CMK (cell line): ENCODE data around the gene PIK3R2.
A peak's percentile ranks its signal among the peaks of the same experiment; 100 is the strongest.

ENCODE experiments used
- DNase-seq: peaks from one replicate; pipeline ENCODE4 v3.0.0-alpha.2; 2010; ENCODE audit warnings: low read depth

Gene PIK3R2

DNA sequence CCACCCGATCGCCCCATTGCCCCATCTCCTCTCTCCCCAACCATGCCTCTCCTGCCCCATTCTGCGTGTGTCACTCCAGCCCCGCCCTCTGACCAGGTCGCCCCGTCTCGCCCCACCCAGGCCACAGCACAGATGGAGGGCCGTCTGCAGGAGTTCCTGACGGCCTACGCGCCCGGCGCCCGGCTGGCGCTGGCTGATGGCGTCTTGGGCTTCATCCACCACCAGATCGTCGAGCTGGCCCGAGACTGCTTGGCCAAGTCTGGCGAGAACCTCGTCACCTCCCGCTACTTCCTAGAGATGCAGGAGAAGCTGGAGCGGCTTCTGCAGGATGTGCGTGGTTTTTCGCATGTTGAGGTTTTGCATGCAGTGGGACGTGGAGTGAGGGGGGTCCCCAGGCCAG lies 29.1 kb upstream of the PIK3R2 start:
- DNase-seq: no peak

DNA sequence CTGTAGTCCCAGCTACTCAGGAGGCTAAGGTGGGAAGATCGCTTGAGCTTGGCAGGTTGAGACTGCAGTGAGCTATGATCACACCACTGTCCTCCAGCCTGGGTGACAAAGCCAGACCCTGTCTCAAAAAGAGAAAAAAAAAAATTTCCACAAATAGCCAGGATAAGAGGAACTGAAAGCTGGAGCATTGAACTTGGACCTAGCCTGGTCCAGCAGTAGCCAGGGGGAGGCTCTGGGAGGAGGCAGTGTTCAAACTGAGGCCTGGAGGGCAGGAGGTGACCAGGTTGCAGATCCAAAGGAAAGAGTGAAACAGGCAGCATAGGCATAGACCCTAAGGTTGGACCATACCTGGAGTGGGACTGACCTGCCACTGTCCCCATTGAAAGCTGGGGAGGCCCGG lies 26.9 kb upstream of the PIK3R2 start:
- no peak for DNase-seq

DNA sequence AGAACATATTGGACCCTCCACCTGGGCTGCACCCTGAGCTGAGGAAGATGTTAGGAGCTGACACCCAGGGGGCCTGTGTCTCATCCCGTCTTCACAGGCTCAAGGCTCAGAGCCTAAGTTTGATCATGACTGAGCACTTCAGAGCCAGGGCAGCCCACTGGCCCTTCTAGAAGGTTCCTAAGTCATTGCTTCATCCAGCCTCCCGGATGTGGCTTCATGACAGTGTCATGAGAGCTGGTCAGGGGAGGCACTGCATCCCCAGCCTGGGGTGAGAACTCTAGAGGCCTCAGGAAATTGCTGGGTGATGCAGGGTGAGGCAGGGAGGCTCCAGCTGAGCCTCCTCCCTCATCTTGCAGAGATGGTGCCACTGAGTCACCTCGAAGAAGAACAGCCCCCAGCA lies 24.9 kb upstream of the PIK3R2 start:
- DNase-seq: no peak

GRCh38 chr19:18128805-18129204 lies 24.2 kb upstream of the PIK3R2 start:
- no peak for DNase-seq

GRCh38 chr19:18130523-18131242 lies 22.3 kb upstream of the PIK3R2 start:
- DNase-seq: no peak

DNA sequence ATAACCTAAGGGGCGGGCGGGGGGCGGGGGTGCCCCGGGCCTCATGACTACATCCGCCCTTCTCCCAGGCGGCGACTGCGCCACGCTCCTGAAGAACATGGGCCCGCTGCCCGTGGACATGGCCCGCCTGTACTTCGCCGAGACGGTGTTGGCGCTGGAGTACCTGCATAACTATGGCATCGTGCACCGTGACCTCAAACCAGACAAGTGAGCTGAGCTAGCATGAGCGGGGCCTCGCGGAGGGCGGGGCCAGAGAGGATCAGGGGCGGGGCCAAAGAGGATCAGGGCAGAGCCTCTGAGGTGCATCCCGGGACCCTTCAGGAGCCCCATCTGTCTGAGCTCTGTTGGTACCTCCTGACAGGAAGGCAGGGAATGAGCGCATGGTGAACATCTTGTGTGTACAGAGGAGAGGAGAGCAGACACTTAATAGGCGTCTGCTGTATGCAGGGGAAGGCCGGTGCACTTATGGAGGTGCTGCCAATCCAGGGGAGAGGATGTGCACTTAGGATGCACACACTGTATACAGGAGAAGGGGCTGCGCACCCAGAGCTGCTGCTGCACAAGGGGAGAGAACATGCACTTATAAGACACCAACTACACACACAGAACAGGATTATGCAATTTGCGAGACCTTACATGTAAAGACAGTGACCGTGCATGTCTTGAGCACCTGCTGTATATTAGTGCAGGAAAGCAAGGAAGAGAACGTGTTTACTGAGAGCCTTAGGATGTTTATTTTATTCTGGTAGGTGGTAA lies 20.9 kb upstream of the PIK3R2 start:
- no peak for DNase-seq

DNA sequence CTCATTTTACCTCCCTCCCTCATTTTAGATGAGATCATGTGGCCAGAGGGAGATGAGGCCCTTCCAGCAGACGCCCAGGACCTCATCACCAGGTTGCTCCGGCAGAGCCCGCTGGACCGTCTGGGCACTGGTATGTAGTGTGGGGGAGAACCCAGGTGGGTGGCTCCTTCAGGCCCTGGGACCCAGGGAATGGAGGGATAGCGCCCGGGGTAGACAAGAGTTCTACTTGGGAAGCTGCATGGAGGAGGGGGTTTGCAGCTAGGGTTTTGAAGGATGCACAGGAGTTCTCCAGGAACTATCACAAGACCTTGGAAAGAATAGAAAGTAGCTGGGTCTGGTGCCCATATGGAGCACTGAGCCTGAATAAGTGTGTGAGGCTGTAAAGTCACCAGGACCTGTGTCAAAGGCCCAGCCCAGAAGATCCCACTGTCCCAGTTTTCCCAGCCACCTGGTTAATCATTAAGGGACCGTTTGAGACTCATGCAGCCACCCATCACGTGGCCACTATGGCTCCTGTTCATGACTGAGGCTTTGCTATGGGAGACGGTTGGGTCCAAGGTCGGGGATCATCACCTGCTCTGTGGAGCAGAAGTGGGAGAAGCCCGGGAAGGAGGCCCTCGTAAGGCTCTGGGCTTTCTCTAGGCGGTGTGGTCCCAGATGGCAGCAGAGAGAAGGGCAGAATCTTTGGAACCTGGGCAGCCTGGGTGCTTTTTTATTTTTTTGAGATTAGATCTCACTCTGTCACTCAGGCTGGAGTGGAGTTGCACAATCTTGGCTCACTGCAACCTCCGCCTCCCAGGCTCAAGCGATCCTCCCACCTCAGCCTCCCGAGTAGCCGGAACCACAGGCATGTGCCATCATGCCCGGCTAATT lies 17.0 kb upstream of the PIK3R2 start:
- DNase-seq: no peak

- no peak for DNase-seq
These were observed 15.7 kb upstream of the PIK3R2 start for GRCh38 chr19:18137242-18137641.

GRCh38 chr19:18137657-18138339 lies 15.2 kb upstream of the PIK3R2 start:
- no peak for DNase-seq

DNA sequence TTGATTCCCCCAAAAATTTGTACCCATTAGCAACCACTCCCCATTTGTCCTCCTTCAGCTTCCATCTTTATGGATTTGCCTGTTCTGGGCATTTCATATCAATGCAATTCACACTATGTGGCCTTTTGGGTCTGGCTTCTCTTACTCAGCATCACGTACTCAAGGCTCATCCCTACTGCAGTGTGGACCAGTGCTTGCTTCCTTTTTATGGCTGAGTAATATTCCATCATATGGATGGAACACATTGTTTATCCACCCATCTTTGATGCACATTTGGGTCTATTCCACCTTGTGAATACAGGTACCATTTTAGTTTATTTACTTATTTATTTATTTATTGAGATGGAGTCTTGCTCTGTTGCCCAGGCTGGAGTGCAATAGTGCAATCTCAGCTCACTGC lies 12.5 kb upstream of the PIK3R2 start:
- no peak for DNase-seq

- no peak for DNase-seq
These were observed 11.9 kb upstream of the PIK3R2 start for GRCh38 chr19:18141031-18141430.

- no peak for DNase-seq
These were observed 9.1 kb upstream of the PIK3R2 start for GRCh38 chr19:18143902-18144301.

DNA sequence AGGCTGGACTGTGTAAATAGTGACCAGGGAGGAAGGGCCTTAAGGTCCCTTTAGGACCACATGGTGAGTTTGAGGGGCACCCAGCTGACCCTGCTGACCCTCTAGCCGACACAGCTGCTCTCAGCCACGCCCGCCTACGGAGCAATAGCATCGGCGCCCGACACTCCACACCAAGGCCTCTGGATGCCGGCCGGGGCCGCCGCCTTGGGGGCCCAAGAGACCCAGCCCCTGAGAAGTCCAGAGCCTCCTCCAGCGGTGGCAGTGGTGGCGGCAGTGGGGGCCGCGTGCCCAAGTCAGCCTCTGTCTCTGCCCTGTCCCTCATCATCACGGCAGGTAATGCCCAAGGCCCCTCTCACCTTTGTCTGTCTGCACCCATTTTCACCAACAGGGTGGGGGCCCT lies 8.6 kb upstream of the PIK3R2 start:
- no peak for DNase-seq

DNA sequence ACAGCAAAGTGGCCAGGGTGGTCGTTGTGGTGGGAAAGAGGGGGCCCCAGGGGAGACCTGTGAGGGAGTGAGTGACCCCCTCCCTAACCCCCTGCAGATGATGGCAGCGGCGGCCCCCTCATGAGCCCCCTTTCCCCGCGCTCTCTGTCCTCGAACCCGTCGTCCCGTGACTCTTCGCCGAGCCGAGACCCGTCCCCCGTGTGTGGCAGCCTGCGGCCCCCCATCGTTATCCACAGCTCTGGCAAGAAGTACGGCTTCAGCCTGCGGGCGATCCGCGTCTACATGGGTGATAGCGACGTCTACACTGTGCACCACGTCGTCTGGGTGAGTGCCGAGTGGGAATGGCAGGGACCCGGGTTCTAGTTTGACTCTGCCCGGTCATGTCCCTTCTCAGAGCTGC lies 8.1 kb upstream of the PIK3R2 start:
- DNase-seq: no peak

- DNase-seq: no peak
These were observed 7.5 kb upstream of the PIK3R2 start for GRCh38 chr19:18145391-18145999.

DNA sequence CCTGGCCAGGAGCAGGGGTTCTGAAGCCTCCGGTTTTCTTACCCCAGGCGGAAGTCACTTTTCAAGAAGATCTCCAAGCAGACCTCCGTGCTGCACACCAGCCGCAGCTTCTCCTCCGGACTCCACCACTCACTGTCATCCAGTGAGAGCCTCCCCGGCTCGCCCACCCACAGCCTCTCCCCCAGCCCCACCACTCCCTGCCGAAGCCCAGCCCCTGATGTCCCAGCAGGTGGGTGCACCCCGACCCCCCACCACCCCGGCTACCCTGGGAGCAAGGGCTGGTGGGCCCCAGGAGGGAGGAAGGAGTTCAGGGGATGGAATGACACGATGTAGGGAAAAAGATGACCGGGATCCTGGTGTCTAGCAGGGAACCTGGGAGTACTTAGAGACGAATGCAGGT lies 5.6 kb upstream of the PIK3R2 start:
- no peak for DNase-seq

DNA sequence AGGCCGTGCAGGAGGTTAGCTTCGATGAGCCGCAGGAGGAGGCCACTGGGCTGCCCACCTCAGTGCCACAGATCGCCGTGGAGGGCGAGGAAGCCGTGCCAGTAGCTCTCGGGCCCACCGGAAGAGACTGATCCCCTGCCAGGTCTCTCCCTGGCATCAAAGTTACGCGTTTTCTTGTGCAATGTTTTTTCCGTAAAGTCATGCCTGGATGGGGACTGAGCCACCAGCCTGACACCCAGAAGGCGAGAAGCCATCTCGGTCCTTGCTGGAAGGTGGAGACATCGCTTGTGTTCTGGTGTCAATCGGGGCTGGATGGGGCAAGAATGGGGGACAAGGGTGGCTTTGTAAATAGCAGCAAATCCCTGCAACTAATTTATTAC lies 3.4 kb upstream of the PIK3R2 start:
- no peak for DNase-seq

DNA sequence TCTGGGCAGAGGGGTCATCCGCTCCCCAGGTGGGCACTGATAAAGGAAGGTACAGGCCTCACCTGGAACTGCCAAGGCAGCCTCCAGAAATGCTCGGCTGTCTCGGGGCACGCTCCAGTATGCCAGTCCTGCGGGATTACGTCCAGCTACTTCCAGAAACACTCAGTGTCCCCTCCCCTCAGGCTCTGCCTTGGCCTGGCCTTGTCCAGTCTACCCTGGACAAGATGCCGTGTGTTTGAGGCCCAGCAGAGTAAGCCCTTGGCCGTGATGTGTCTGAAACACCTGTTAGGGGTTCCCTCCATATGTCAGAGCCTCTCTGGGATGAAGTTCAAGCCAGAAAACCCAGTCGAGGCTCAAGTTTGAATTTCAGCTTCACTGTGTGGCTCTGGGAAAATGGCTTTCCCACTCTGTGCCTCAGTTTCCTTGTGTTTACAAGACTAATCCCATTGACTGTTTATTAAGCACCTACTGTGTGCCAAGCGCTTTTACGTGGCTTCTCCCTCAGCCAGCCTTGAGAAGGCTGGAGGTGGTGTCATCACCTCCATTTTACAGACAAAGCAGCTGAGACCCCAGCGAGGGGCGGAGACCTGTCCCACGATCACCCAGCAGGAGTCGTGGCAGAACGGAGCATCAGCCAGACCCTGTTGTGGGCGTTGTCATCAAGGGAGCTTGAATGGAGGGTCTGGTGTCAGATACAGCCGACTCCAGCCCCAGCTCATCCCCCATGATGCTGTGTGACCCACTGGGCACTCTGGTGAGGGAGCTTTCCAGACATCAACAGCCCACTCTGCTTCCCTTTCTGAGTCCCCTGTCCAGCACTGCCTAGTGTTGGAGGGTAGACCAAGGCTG lies 2.0 kb upstream of the PIK3R2 start:
- no peak for DNase-seq

- peak; percentile 90 for DNase-seq
These were observed 534 bp upstream of the PIK3R2 start for GRCh38 chr19:18152442-18152816.

- no peak for DNase-seq
These were observed 682 bp downstream of the PIK3R2 start for GRCh38 chr19:18153556-18154134.
